Fibroblast of lung (primary cell): ENCODE data around the gene APMAP.
"Not testable (repeated sequence)": the region's sequence is repeated elsewhere in the genome, so short reads cannot be mapped to it uniquely, and the experiment has no call there.

Experiments used
- EZH2 ChIP-seq: IDR thresholded peaks from 2 replicates; pipeline ENCODE4 v1.5.1; 2012; ENCODE audit warnings: low read length, control low read depth, mild to moderate bottlenecking; ENCODE audit errors: missing control alignments
- TF ChIP-seq, protein P1 (sequence below), 2 donors: IDR thresholded peaks in 1 of 2; conservative IDR thresholded peaks in 1 of 2; 1 replicate in 1 of 2; 2 replicates in 1 of 2; pipeline ENCODE4 v1.5.1; 2011 to 2012; ENCODE audit warnings: low read length in 2 of 2, control low read depth in 1 of 2, inconsistent platforms in 1 of 2, low read depth in 1 of 2, mild to moderate bottlenecking in 1 of 2

DNA sequence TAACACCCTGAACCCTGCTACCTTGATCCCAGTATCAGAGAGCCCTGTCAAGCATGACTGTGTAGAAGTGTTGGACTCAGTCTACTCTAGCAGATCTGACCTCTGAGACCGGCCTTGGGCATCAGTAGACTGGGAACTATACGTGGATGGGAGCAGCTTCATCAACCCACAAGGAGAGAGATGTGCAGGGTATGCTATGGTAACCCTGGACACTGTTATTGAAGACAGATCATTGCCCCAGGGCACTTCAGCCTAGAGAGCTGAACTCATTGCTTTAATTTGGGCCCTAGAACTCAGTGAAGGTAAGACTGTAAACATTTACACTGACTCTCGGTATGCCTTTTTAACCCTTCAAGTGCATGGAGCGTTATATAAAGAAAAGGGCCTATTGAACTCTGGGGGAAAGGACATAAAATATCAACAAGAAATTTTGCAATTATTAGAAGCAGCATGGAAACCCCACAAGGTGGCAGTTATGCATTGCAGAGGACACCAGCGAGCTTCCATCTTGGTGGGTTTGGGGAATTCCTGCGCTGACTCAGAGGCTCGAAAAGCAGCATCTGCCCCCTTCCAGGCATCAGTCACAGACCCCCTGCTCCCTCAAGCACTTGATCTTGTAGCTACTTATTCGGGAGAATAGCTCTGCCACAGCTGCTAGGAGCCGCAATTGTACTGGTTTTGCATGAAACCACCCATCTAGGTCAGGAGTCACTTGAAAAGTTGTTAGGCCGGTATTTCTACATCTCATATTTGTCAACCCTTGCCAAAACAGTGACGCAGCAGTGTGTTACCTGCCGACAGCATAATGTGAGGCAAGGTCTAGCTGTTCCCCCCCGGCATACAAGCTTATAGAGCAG lies 62.5 kb downstream of the APMAP start:
- TF ChIP-seq, protein P1, sequence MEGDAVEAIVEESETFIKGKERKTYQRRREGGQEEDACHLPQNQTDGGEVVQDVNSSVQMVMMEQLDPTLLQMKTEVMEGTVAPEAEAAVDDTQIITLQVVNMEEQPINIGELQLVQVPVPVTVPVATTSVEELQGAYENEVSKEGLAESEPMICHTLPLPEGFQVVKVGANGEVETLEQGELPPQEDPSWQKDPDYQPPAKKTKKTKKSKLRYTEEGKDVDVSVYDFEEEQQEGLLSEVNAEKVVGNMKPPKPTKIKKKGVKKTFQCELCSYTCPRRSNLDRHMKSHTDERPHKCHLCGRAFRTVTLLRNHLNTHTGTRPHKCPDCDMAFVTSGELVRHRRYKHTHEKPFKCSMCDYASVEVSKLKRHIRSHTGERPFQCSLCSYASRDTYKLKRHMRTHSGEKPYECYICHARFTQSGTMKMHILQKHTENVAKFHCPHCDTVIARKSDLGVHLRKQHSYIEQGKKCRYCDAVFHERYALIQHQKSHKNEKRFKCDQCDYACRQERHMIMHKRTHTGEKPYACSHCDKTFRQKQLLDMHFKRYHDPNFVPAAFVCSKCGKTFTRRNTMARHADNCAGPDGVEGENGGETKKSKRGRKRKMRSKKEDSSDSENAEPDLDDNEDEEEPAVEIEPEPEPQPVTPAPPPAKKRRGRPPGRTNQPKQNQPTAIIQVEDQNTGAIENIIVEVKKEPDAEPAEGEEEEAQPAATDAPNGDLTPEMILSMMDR (conservative IDR thresholded peaks at IDR 0.05 in 1 of 2, IDR thresholded peaks at IDR 0.05 in 1 of 2; ENCODE audit: low read depth in 1 of 2, low read length in 2 of 2), result peak in 1 of 2 donors; percentile 3
- TF ChIP-seq EZH2, result not testable (repeated sequence)
